ENCODE results near the gene DDTL.
"Not testable (repeated sequence)": the region's sequence is repeated elsewhere in the genome, so short reads cannot be mapped to it uniquely, and the experiment has no call there.

GRCh38 chr22:23952794-23953405 is 13.8 kb upstream of the DDTL start:
- TF ChIP-seq CTCF, MAX (IDR thresholded peaks at IDR 0.05; ENCODE audit: low read depth, low read length): not testable (repeated sequence)

Data from NB4 (cell line).